ENCODE measurements around the gene GALNT12. TPM values are rescaled to one million over a fixed set of nuclear protein-coding genes. Genes with fewer than 3 reads are reported as not detected.

GALNT12 gene
- total and polyA plus RNA-seq, 2 experiments from 2014 or later = 14.6 to 23.6 TPM

DNA sequence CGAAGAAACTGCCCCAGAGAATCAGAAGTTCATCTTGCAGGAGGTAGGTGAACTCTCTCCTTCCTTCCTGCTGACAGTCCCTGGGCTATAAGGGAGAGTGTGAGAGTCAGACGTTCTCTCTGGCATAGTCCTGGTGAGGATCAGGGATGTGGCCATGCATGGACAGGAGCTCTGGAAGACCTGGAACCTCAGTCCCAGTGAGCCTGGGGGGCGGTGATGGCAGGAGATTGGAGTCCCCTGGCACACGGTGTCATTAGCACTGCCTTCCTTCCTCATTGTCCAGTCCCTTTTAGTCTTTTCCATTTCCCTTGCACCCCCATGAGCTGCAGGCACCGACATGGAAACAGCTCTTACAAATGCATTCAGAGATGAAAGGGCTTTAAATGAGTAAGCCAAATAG, 38.6 kb downstream of the GALNT12 start (continued):
- TF ChIP-seq CTCF (conservative IDR thresholded peaks at IDR 0.05; ENCODE audit: low read depth in 2 of 2) (no peak), POLR2AphosphoS5 (IDR thresholded peaks at IDR 0.05; ENCODE audit: low read depth) (no peak), ZNF114 (CRISPR knock-in tag; IDR thresholded peaks at IDR 0.05) (no peak), EZH2phosphoT487 (IDR thresholded peaks at IDR 0.05; ENCODE audit: unreplicated experiment) (no peak), NANOG (IDR thresholded peaks at IDR 0.05; ENCODE audit: borderline replicate concordance) (no peak), EZH2 (IDR thresholded peaks at IDR 0.05; ENCODE audit: low read depth, unreplicated experiment) (no peak), REST (IDR thresholded peaks at IDR 0.05; ENCODE audit: unreplicated experiment) (no peak), ZNF331 (CRISPR knock-in tag; IDR thresholded peaks at IDR 0.05; ENCODE audit: low read depth) (no peak), JUNB (IDR thresholded peaks at IDR 0.05; ENCODE audit: unreplicated experiment) (no peak)
- TF ChIP-seq, protein P1, sequence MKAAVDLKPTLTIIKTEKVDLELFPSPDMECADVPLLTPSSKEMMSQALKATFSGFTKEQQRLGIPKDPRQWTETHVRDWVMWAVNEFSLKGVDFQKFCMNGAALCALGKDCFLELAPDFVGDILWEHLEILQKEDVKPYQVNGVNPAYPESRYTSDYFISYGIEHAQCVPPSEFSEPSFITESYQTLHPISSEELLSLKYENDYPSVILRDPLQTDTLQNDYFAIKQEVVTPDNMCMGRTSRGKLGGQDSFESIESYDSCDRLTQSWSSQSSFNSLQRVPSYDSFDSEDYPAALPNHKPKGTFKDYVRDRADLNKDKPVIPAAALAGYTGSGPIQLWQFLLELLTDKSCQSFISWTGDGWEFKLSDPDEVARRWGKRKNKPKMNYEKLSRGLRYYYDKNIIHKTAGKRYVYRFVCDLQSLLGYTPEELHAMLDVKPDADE (IDR thresholded peaks at IDR 0.05) = no peak

- H3K9me3 Mint-ChIP-seq = no peaks in the 10 kb centered on the region
- Histone ChIP-seq H3K4me3 (no peak overlapping the region), H3K36me3 (ENCODE audit: insufficient read depth) (no peaks in the 10 kb centered on the region), H4K20me1 (replicated peaks; ENCODE audit: insufficient read depth) (no peaks in the 10 kb centered on the region; the same call in 1 of the 2 replicates), H3K9me2 (ENCODE audit: insufficient read depth) (no peaks in the 10 kb centered on the region), H3K79me2 (replicated peaks; ENCODE audit: insufficient read depth) (no peaks in the 10 kb centered on the region), H3K27me3 (ENCODE audit: insufficient read depth) (no peaks in the 10 kb centered on the region), H2AFZ (no peak overlapping the region), H3K4me2 (no peak overlapping the region), H3F3A (replicated peaks; ENCODE audit: low read depth) (no peaks in the 10 kb centered on the region), H3K27ac (ENCODE audit: low read depth) (no peak overlapping the region), H3K4me1 (ENCODE audit: insufficient read depth) (0 out of 2 replicates have a peak, but pooled peaks cover 3% of the 10 kb centered on the region)
- ATAC-seq (no peak), DNase-seq (ENCODE audit: low spot score) (no peak)
- H3K4me3 Mint-ChIP-seq = no peak overlapping the region
- H3K27me3 Mint-ChIP-seq (ENCODE audit: insufficient read depth, low read depth, poor library complexity) = peaks cover 1% of the 10 kb centered on the region
- peaks cover 9% of the 10 kb centered on the region for H3K4me1 Mint-ChIP-seq
- H3K36me3 Mint-ChIP-seq (ENCODE audit: low read depth) = peaks cover 5% of the 10 kb centered on the region; the same call in 2 of the 3 replicates
- H3K27ac Mint-ChIP-seq = no peak overlapping the region
- TF ChIP-seq CREB1 (CRISPR knock-in tag; IDR thresholded peaks at IDR 0.05; ENCODE audit: low read depth) (no peak), STAT1 (IDR thresholded peaks at IDR 0.05; ENCODE audit: unreplicated experiment) (no peak), NANOG (IDR thresholded peaks at IDR 0.05; ENCODE audit: borderline replicate concordance) (no peak), POLR2AphosphoS5 (IDR thresholded peaks at IDR 0.05; ENCODE audit: low read depth) (no peak), REST (IDR thresholded peaks at IDR 0.05; ENCODE audit: unreplicated experiment) (no peak)
- TF ChIP-seq, protein P1 (IDR thresholded peaks at IDR 0.05) = no peak
Measured at GRCh38 chr9:98846879-98847278, 39.4 kb downstream of the GALNT12 start.
